Ecto neural progenitor cell (in vitro differentiated cells): ENCODE data around the gene PPP2R3A.
"Not testable (repeated sequence)": the region's sequence is repeated elsewhere in the genome, so short reads cannot be mapped to it uniquely, and the experiment has no call there.

Source experiments
- DNase-seq: peaks from one replicate; pipeline ENCODE4 v3.0.0-alpha.2; 2018; ENCODE audit warnings: low spot score

Gene PPP2R3A

DNA sequence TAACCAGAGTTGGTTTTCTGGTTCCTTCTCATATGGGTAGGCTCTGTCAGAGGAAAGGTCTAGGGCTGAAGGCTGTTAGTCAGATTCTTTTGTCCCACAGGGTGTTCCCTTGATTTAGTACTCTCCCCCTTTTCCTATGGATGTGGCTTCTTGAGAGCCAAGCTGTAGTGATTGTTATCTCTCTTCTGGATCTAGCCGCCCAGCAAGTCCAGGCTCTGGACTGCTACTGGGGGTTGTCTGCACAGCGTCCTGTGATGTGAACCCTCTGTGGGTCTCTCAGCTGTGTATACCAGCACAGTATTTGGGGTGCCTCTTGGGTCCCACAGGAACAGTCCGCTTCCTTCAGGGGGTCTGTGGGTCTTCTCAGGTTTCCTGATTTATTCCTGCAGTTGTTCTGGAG lies 70.8 kb downstream of the PPP2R3A start:
- no peak for DNase-seq

- no peak for DNase-seq
Observed at GRCh38 chr3:136038668-136039067, 73.1 kb downstream of the PPP2R3A start.

DNA sequence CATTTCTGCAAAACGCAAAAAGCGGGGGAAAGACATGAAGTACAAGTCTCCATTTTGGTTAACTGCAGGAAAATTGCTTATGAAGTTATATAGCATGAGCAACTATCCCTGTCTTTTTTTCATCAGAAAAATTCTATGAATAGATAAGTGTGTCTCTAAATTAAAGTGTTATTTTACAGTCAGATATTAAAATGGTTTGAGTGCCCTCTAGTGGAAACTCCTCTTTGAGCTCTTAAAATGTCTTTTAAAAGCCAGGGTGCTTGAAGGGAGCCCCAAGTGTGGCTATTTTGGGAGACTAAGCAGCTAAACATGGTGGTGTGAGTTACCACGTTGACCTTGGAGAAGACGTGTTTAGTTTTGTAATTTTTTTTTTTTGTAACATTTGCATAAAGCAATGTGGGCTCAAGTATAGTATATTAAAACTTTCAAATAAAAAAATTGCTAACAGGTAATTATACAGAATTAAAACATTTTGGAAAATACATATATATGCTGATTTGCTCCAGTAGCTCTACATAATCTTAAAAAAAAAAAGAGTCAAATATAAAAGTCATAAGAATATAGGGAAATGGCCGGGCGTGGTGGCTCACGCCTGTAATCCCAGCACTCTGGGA lies 77.2 kb downstream of the PPP2R3A start:
- no peak for DNase-seq

DNA sequence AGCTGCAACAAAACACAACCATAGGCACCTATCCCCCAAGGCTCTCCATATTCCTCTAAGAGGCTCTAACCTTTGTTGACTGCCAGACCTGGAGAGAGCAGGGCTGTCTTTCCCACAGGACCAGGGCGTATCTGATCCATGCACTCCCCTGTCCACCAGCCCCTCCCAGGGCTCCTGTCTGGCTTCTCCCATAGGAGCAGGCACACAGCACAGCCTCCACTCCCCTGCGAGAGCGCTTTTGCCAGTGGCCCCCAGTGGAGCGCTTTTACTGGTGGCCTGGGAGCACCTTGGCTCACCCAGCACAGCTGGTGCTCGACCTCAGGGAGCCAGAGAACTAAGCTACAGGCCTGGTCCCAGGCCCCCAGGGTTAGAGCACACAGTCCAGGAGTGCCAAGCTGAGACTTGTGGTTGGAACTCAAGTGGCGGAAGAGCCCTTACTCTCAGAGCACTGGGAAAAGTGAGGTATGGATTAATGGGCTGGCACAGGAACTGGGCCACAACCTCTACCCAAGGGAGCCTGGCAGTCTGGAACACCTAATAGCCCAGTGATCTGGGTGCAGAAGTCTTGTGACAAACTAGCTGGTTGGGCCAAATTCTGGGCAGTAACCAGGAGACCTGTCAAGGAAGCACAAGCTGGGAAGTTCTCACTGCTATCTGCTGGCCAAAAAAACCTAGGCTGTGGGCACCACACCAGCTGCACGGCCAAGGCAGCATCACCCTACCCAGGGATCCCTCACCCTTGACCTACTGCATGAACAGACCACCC lies 79.6 kb downstream of the PPP2R3A start:
- no peak for DNase-seq

DNA sequence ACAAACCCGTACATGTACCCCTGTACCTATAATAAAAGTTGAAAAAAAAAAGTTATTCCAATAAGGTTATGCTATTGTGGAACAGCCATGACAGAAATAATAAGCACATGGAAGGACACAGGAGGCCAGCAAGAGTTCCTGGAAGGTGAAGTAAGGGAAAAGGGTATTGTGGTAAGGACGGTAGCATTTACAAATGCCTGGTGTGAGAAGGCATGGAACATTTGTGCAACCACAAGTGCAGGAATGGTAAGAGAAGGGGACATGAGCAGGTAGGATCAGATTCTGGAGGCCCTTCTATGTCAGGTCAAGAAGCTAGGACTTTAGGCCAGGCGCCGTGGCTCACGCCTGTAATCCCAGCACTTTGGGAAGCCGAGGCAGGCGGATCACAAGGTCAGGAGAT lies 82.5 kb downstream of the PPP2R3A start:
- DNase-seq, result no peak

DNA sequence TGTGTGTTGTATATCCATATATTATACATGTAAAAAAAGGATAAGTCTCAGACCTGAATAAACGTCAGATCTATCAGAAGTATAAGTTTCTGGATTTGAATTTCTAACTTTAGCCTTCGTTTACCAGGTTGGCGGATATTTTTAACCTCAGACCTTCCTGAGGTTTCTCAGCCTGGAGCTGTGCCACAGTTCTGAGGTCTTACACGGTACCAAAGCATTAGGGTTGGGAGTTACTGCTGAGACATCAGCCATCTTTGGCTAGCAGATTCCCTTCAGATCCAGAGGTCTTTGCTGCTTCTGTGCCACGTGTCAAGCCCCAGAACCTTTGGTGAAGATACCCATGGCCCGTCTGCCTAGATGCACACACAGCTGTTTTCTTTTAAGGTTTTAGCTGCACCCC lies 84.7 kb downstream of the PPP2R3A start:
- DNase-seq, result no peak

GRCh38 chr3:136055491-136055890 lies 90.0 kb downstream of the PPP2R3A start:
- no peak for DNase-seq

GRCh38 chr3:136067211-136067610 lies 101.7 kb downstream of the PPP2R3A start:
- DNase-seq, result no peak

GRCh38 chr3:136068708-136069107 lies 103.2 kb downstream of the PPP2R3A start:
- no peak for DNase-seq

GRCh38 chr3:136069933-136070332 lies 104.4 kb downstream of the PPP2R3A start:
- no peak for DNase-seq

DNA sequence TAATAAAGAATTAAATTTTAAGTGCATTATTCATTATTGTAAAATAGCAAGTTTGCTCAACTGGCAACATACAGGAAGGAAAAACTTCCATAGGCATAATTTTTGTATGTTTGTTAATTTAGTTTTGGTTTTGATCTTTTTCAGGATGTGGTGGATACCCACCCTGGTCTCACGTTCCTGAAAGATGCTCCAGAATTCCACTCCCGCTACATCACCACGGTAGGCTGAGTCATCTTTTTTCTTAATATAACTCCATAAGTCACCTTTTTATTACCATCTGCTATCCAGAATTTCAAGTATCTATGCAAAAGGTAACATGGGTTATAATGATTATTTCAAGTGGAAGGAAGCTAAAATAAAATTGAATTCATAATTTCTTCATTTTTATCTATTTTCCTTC lies 104.8 kb downstream of the PPP2R3A start:
- no peak for DNase-seq

DNA sequence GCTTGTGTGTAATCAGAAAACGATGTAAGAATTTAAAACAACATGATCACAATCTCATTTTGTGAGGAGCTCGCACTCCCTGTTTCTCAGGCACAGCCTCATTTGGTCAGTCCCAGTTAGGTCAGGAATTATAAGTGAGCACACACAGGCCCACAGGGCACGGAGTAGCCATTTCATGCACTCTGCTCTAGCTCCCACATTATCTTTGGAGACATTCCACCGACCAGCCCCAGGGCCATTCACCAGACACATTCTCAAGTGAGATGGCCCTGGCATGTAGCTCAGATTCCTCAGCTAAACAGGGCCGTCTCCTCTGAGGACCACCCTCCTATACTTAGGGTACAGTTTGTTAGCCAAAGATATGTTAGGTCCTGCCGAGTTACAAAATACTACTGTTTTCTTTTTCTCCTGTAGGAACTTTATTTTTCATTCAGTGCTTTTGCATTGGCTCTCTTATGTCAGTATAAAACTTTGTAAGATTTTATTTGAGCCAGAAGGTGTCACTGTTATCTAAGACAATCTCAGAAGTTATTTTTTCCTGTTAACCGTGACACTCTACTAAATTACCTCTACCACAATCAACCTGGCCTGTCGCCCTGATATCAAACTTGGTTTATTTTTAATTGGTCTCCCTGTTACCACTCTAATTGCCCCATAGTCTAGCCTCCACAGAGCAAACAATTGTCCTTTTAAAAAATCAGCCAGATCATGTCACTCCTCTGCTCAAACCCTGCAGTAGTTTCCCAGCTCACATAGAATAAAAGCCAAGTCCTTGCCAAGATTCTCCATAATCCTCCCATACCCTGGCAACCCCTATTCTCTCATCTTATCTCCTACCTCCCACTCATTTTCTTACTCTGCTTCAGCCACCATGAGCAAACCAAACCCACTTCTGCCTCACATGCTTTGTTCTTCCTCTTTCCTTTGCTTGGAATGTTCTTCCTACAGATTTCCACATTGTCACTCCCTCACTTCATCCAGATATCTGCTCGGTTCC lies 105.7 kb downstream of the PPP2R3A start:
- peak; percentile 54 for DNase-seq

DNA sequence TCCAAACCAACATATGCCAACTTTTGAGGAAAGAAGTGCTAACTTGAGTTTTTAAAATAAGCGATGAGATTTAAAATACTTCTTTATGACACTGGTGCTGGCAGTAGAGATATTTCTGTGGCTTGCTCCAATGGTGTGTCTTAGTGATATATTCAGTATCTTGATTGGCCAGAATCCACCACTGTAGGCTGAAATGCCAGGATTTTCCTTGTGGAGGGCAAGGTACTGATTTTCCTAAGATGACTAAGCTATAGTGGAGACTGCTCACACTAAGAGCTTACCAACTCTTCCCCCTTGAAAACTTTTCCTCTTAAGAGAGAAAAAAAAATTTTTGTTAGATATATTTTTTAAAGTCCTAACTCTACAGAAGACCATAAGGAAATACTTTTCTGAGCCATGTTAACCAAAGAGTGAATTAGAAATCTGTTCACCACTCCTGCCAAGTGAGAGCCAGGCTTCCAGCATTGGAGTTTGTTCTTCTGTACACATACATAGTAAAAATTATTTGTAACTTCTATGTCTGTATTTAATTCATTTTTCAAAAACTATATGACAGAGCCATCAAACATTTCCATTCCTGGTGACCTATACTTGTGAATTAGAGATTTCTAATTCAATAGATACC lies 109.1 kb downstream of the PPP2R3A start:
- DNase-seq, result no peak

GRCh38 chr3:136075218-136075808 lies 109.8 kb downstream of the PPP2R3A start:
- peak; percentile 56 for DNase-seq

- no peak for DNase-seq
Observed at GRCh38 chr3:136075811-136076210, 110.3 kb downstream of the PPP2R3A start.

DNA sequence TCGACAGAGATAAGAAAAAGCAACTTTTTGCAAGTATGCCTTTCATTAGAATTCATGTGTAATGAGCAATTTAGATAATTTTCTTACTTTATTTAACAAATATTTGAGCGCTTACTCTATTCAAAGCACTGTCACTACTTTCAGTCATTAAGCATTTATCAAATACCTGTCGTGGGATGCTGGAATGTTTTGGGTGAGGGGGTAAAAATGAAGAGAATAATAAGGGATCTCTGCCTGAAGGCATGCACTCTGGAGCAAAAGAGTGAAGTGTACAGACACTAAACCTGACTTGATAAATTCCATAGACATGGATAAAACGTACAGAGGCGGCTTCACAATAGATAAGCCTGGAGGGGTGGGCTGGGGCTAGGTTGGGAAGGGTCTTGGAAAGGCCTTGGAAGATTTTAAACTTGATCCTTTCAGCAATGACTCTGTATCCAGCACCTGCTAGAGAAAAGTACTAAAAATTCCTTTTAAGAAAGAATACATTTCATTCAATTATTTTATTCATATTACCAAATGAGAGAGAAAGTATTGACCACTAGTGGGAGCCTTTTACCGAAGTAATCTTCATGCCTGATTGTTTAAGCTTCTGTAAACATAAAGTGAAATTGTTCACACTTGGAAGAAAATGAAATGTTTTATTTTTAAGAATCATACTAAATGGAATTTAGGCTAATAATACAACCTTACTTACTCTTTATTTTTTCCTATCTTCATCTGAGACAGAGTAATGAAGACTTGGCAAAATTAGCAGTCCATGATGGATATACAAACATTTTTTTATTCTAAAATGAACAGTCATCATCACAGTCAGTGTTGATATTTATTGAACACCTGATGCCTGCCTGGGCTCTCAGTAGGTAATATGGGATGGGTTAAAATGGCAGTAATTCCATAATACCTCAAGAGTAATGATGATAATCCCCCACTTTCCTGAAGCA lies 113.2 kb downstream of the PPP2R3A start:
- no peak for DNase-seq

- not testable (repeated sequence) for DNase-seq
Observed at GRCh38 chr3:136083641-136084382, 118.3 kb downstream of the PPP2R3A start.

GRCh38 chr3:136085067-136085466 lies 119.5 kb downstream of the PPP2R3A start:
- not testable (repeated sequence) for DNase-seq

DNA sequence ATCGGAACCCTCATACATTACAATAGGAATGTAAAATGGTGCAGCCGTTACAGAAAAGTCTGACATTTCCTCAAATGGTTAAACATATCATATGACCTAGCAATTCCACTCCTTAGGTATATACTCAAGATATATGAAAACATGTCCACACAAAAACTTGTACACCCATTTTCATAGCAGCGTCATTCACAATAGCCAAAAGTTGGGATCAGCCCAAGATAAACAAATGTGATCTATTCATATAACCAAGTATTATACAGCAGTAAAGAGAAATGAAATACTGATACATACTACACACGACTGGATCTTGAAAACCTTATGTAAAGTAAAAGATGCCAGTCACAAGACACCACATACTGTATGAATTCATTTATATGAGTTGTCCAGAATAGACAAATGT lies 128.2 kb downstream of the PPP2R3A start:
- DNase-seq, result no peak

DNA sequence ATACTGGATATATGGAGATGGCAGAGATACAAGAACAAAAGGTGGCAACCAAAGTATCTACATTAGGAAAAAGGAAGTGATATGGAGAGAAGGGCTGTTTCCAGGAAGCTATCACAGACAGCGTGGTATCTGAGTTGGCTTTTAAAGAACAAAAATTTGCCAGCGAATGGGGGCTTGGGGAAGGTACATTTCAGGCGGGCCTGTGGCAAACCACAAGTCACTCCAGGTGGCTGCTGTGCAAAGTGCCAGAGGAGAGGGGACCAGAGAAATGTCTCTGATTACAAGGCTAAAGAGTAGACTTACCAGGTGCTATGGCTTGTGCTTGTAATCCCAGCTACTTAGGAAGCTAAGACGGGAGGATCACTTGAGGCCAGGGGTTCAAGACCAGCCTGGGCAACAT lies 139.5 kb downstream of the PPP2R3A start:
- no peak for DNase-seq
